DMS114 treated with DMSO at 0.1 percent for 48 hours (cell line): ENCODE data around the gene RUNX1.

ENCODE experiments used
- DNase-seq: peaks from one replicate; lab custom pipeline; 2025; ENCODE audit not compliant: unreplicated experiment; lab: John Stamatoyannopoulos, UW

RUNX1 gene

DNA sequence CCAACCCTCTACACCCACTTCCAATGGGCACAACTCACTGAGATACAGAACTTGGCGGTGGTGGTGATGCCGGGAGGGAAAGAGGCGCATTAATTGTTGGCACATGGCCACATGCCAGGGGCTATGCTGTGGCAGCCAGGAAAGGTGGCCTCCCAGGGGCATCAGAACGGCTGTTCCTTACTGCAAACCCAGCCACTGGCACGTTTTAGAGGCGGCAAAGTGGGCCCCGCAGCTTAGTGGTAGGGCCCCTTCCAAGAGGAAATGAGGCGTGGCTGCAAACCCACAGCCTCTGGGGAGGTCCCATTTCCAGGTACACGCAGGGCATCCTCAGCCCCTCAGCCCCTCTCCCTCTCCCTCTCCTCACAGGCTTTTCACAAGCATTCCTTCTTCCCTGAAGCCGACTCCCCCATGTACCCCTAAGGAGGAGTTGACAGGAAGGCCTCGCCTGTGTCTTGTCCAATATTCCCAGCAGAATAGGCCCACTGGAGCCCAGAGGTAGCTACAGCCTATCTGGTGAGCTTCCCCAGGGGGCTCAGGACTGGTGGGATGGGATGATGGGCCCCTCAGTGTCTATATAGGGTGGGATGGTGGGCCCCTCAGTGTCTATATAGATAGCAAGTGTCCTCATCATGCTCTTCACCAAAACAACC, 214.1 kb downstream of the RUNX1 start:
- no peak for DNase-seq

DNA sequence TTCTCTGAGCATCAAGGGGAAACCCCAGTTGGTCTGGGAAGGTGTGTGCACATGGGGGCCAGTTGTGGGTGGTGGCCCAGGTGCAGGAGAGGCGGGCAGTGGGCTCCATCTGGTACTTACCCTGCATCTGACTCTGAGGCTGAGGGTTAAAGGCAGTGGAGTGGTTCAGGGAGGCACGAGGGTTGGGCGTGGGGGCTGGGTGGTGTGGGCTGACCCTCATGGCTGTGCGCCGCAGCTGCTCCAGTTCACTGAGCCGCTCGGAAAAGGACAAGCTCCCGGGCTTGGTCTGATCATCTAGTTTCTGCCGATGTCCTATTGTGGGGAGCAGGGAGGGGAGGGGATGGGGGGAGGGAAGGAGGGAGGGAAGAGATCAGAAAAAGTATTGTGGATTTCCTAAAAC, 214.8 kb downstream of the RUNX1 start:
- no peak for DNase-seq

DNA sequence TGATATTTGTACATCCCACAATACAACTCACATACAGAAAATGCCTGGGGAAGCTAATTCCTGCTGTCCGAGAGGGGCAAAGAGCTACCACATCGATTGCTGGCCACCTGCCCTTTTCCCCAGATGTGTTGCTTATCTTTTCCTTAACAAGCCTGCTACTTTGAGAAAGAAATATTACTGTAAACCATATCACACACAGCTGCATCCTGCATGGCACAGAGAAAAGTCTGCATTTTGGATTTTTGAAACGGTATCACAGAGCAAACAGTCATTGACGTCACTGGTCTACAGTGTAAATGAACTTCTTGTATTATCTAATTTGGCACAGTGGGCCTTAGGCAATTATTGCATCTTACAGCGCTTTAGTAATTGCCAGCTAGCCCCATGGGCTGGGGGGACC, 215.6 kb downstream of the RUNX1 start:
- no peak for DNase-seq

GRCh38 chr21:34830386-34831170, 218.5 kb downstream of the RUNX1 start:
- DNase-seq, result no peak

DNA sequence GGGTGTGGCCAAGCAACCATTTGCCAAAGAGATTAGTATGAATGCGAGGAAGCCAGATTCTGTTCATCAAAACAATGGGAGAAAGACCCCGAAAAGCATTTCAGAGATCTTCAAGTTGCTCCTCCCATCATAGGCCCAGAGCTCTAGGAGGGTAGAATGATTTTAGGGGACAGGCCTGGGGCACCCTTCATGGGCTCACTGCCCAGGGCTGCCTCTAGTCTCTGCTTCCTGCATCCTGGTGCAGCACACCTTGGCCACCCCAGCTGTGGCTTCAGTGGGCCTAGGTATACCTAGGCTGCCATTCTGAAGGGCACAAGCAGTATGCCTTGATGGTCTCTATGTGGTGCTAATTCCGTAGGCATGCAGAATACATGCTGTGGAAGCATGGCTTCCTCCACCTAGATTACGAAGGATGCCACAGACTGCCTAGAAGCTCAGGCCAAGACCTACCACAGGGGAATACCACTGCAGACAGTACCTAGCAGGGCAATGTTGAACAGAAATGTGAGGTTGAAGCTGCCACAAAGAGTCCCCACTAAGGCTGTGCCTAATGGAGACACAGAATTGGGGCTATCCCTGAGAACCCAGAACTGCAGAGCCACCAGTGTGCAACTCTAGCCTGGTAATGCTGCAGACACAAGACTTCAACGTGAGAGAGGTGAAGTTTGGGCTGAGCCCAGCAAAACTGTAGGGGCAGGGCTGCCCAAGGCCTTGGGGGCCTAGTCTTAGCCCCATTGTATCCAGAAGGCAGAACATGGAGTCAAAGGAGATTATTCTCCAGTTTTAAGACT, 221.5 kb downstream of the RUNX1 start:
- DNase-seq, result no peak

DNA sequence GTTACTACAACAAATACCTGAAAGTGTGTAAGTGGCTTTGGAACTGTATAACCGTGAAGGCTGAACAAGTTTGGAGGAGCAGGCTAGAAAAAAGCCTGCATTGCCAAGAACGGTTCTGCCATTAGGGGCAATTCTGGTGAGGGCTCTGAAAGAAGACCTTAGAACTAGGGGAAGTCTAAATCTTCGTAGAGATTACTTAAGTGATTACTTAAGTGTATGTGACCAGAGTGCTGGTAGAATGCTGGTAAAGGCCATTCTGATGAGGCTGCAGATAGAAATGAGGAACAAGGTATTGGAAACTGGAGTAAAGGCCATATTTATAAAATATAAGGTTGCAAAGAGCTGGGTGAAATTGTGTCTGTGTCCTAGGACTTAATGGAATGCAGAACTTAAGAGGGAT, 222.3 kb downstream of the RUNX1 start:
- DNase-seq, result no peak

- no peak for DNase-seq
Measured at GRCh38 chr21:34825948-34826548, 223.1 kb downstream of the RUNX1 start.

GRCh38 chr21:34825101-34825500, 224.0 kb downstream of the RUNX1 start:
- no peak for DNase-seq

DNA sequence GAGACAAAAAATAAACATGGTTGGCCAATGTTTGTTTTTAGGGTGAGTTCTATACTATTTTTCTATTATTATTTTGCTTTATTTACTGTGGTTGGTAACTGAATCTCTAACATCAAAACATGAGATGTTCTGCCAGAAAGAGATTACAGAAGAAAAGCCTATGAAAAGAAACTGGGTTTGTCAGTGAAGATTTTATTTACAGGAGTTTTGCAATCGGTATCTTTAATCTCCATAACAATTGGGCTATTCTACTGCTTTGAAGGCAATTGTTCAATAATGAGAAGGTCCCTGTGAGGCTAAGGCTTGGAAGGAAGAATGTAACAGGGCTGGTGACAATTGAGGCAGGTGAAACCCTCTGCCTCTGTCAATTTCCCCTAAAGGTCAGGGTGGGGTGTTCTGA, 224.8 kb downstream of the RUNX1 start:
- DNase-seq, result no peak

- DNase-seq, result no peak
Measured at GRCh38 chr21:34822942-34823341, 226.2 kb downstream of the RUNX1 start.

DNA sequence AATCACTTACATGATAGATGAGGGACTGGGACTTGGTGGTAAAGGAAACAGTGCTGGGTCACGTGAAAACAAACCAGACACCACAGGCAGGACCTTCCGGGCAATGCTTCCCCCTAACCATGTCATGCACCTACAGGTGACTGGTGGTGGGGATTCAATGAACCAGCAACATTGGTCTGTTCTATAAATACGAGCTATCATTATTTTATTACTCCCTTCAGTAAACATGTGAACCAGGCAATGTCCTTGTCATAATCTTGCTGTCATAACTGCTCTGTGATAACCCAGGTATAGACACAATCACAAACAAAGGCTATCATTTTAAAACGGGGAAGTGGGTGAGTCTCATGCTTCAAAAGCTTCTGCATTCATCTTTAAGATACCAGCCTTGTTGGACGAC, 226.9 kb downstream of the RUNX1 start:
- DNase-seq, result no peak

DNA sequence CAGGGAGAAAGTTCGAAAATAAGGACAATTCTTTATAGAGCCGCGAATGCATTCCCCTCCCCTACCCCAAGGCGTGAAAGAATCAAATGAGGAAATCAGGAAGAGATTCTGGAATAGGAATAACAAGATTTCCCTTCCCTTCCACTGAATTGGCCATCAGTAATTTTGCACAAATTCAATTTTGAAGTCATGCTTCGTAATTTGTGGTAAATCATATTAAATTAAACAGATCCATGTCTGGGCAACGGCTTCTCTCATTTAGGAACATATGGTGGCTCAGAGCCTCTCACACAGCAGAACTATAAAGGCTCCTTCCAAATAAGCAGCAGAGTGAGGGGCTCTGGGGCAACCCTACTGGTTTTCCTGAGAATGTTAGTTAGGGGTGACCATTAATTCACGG, 227.4 kb downstream of the RUNX1 start:
- DNase-seq, result no peak

DNA sequence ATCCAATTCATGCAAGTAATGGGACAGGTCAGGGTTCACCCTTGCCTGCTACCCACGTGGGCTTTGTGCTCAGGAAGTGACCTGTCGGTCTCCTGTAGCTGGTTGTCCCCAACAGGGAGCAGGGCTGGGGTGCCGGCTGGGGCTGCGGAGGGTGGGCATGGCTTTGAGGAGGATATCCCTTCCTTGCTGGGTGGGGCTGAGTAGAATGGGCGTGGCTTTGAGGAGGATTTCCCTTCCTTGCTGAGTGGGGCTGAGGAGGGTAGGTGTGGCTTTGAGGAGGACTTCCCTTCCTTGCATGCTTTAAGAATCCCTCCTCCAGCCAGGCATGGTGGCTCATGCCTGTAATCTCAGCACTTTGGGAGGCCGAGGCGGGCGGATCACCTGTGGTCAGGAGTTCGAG, 229.1 kb downstream of the RUNX1 start:
- no peak for DNase-seq

DNA sequence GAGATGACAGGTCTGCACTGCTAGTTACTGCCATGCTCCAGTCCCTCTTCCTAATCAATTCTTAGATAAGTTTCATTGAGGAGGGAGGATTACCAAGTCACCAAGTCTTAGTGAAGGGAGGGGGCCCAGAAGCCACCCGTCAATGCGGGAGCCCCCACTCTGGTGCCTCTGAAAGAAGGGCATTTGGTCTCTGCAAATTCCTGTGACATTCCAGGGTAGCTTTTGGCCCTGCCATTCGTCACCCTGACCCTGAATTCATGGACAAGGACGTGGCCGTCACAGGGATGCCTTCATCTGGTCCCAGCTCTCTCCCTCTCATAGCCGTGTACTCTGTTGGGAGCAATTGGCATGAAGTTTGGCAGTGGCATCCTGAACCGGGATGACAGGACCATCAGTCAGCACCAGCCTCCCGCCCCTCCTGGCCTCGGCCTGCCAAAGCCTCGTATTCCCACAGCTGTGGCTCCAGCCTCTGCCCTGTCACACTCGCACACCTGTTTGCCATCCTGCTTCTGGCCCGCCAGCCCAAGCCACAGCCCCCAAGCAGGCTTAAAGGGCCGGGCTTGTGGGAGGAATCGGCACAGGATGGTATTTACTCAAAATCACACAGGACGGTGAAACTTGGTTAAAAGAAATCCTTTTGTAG, 229.6 kb downstream of the RUNX1 start:
- DNase-seq, result no peak

- DNase-seq, result no peak
Measured at GRCh38 chr21:34818662-34819158, 230.4 kb downstream of the RUNX1 start.

- DNase-seq, result no peak
Measured at GRCh38 chr21:34817821-34818661, 231.1 kb downstream of the RUNX1 start.

DNA sequence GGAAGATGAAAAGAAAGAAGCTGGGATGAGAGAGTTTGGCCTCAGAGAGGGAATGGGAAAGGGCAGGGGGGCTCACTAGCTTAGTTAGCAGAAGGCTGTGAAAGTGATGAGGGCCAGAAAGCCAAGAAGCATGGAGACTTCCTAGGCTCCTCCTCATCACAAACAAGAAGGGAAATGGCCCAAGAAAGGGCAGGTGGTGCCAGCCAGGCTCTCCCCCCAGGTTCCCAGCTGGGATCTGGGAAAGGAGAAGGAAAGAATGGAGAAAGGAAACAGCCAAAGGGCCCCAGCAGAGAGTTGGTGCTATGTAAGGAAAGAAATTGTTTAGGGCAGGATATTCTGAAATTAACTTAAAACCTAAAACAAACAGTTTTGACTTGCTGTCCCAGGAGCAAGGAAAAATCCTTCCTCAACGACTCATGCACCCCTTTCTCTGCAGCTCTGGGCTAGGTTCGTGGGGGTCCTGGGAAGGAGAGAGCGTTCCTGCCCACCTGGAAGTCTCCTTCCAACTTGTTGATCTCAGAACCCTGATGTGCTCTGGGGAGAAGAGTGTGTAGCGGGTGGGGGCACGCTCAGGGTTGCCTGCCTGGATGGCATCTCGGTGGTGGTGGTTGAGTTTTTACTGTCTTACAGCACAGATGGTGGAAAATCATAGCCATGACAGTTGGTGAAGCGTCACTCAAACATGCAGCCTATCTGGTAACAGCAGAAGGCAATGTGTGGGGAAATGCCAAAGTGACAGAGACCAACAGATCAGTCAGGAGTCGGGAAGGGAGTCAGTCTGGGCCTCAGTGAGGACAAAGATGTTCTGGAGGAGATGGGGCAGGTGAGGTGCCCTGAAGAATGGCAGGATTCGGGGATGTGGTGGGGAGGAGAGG, 233.0 kb downstream of the RUNX1 start:
- DNase-seq, result no peak

GRCh38 chr21:34814529-34814951, 234.6 kb downstream of the RUNX1 start:
- no peak for DNase-seq
